Stimulated activated naive CD8-positive, alpha-beta T cell treated with anti-CD3 and anti-CD28 coated beads, Interleukin-15, Interleukin-2, amounts not matched to agents 100 ng/mL and 50 ng/mL, for 24 hours (primary cell): ENCODE measurements around the gene PSG1.
"Not testable (repeated sequence)": the region's sequence is repeated elsewhere in the genome, so short reads cannot be mapped to it uniquely, and the experiment has no call there.

Source experiments
- H3K27ac Mint-ChIP-seq: one replicate; pipeline ENCODE4 v1.8.0; 2021; ENCODE audit warnings: mild to moderate bottlenecking, mixed read lengths
- H3K27me3 Mint-ChIP-seq: one replicate; pipeline ENCODE4 v1.8.0; 2021; ENCODE audit warnings: mixed read lengths
- H3K36me3 Mint-ChIP-seq: one replicate; pipeline ENCODE4 v1.8.0; 2021; ENCODE audit warnings: low read depth, mixed read lengths
- H3K4me1 Mint-ChIP-seq: one replicate; pipeline ENCODE4 v1.8.0; 2021; ENCODE audit warnings: low read depth, mixed read lengths
- H3K4me3 Mint-ChIP-seq: one replicate; pipeline ENCODE4 v1.8.0; 2021; ENCODE audit warnings: mild to moderate bottlenecking, mixed read lengths
- H3K9me3 Mint-ChIP-seq: one replicate; pipeline ENCODE4 v1.8.0; 2021; ENCODE audit warnings: mixed read lengths

PSG1 gene

GRCh38 chr19:42899110-42899509 is 19.6 kb upstream of the PSG1 start:
- H3K27ac Mint-ChIP-seq, H3K4me3 Mint-ChIP-seq, H3K4me1 Mint-ChIP-seq, H3K9me3 Mint-ChIP-seq, H3K36me3 Mint-ChIP-seq: not testable (repeated sequence)
- peaks cover 29% of the 10 kb centered on the region for H3K27me3 Mint-ChIP-seq

- H3K27ac Mint-ChIP-seq, H3K36me3 Mint-ChIP-seq, H3K4me3 Mint-ChIP-seq, H3K4me1 Mint-ChIP-seq, H3K9me3 Mint-ChIP-seq: not testable (repeated sequence)
- peaks cover 29% of the 10 kb centered on the region for H3K27me3 Mint-ChIP-seq
Measured at GRCh38 chr19:42898656-42899055, 19.1 kb upstream of the PSG1 start.

GRCh38 chr19:42897729-42898128 is 18.2 kb upstream of the PSG1 start:
- not testable (repeated sequence) for H3K36me3 Mint-ChIP-seq, H3K4me1 Mint-ChIP-seq, H3K27ac Mint-ChIP-seq, H3K9me3 Mint-ChIP-seq, H3K4me3 Mint-ChIP-seq
- H3K27me3 Mint-ChIP-seq = peaks cover 25% of the 10 kb centered on the region

GRCh38 chr19:42890446-42890845 is 10.9 kb upstream of the PSG1 start:
- H3K4me1 Mint-ChIP-seq, H3K36me3 Mint-ChIP-seq, H3K9me3 Mint-ChIP-seq, H3K4me3 Mint-ChIP-seq, H3K27ac Mint-ChIP-seq: not testable (repeated sequence)
- peaks cover 13% of the 10 kb centered on the region for H3K27me3 Mint-ChIP-seq

GRCh38 chr19:42887876-42888445 is 8.4 kb upstream of the PSG1 start:
- H3K27ac Mint-ChIP-seq, H3K36me3 Mint-ChIP-seq, H3K9me3 Mint-ChIP-seq, H3K4me1 Mint-ChIP-seq, H3K4me3 Mint-ChIP-seq: not testable (repeated sequence)
- peaks cover 29% of the 10 kb centered on the region for H3K27me3 Mint-ChIP-seq

GRCh38 chr19:42882730-42883129 is 3.2 kb upstream of the PSG1 start:
- not testable (repeated sequence) for H3K36me3 Mint-ChIP-seq, H3K4me3 Mint-ChIP-seq
- H3K27me3 Mint-ChIP-seq = peaks cover 41% of the 10 kb centered on the region

GRCh38 chr19:42882010-42882409 is 2.5 kb upstream of the PSG1 start:
- not testable (repeated sequence) for H3K4me3 Mint-ChIP-seq, H3K27ac Mint-ChIP-seq, H3K36me3 Mint-ChIP-seq, H3K4me1 Mint-ChIP-seq, H3K9me3 Mint-ChIP-seq
- peaks cover 40% of the 10 kb centered on the region for H3K27me3 Mint-ChIP-seq

More at GRCh38 chr19:42882730-42883129, 3.2 kb upstream of the PSG1 start:
- not testable (repeated sequence) for H3K9me3 Mint-ChIP-seq, H3K4me1 Mint-ChIP-seq, H3K27ac Mint-ChIP-seq

GRCh38 chr19:42881279-42881678 is 1.8 kb upstream of the PSG1 start:
- not testable (repeated sequence) for H3K4me3 Mint-ChIP-seq, H3K27ac Mint-ChIP-seq, H3K4me1 Mint-ChIP-seq, H3K9me3 Mint-ChIP-seq, H3K36me3 Mint-ChIP-seq
- H3K27me3 Mint-ChIP-seq = peaks cover 36% of the 10 kb centered on the region

- not testable (repeated sequence) for H3K36me3 Mint-ChIP-seq, H3K27ac Mint-ChIP-seq, H3K4me1 Mint-ChIP-seq, H3K9me3 Mint-ChIP-seq, H3K4me3 Mint-ChIP-seq
- H3K27me3 Mint-ChIP-seq = peaks cover 30% of the 10 kb centered on the region
Measured at GRCh38 chr19:42880621-42881020, 1.1 kb upstream of the PSG1 start.

- H3K36me3 Mint-ChIP-seq, H3K4me3 Mint-ChIP-seq, H3K4me1 Mint-ChIP-seq, H3K9me3 Mint-ChIP-seq, H3K27ac Mint-ChIP-seq: not testable (repeated sequence)
- H3K27me3 Mint-ChIP-seq = peaks cover 12% of the 10 kb centered on the region
Measured at GRCh38 chr19:42876596-42876995, 2.9 kb downstream of the PSG1 start.

- not testable (repeated sequence) for H3K27me3 Mint-ChIP-seq, H3K27ac Mint-ChIP-seq, H3K4me1 Mint-ChIP-seq, H3K36me3 Mint-ChIP-seq, H3K4me3 Mint-ChIP-seq, H3K9me3 Mint-ChIP-seq
Measured at GRCh38 chr19:42875881-42876280, 3.6 kb downstream of the PSG1 start.

GRCh38 chr19:42874901-42875813 is 4.4 kb downstream of the PSG1 start:
- H3K27ac Mint-ChIP-seq, H3K4me1 Mint-ChIP-seq, H3K9me3 Mint-ChIP-seq, H3K27me3 Mint-ChIP-seq, H3K36me3 Mint-ChIP-seq, H3K4me3 Mint-ChIP-seq: not testable (repeated sequence)

GRCh38 chr19:42874136-42874535 is 5.4 kb downstream of the PSG1 start:
- H3K27ac Mint-ChIP-seq, H3K4me3 Mint-ChIP-seq, H3K27me3 Mint-ChIP-seq, H3K4me1 Mint-ChIP-seq, H3K36me3 Mint-ChIP-seq, H3K9me3 Mint-ChIP-seq: not testable (repeated sequence)

GRCh38 chr19:42872608-42873007 is 6.9 kb downstream of the PSG1 start:
- Mint-ChIP-seq H3K36me3 (no peaks in the 10 kb centered on the region), H3K27ac (no peak overlapping the region), H3K9me3 (no peaks in the 10 kb centered on the region), H3K4me1 (no peaks in the 10 kb centered on the region), H3K4me3 (no peak overlapping the region), H3K27me3 (no peaks in the 10 kb centered on the region)

GRCh38 chr19:42857544-42857867 is 22.0 kb downstream of the PSG1 start:
- H3K4me3 Mint-ChIP-seq = no peak overlapping the region

GRCh38 chr19:42856866-42857543 is 22.5 kb downstream of the PSG1 start:
- not testable (repeated sequence) for H3K36me3 Mint-ChIP-seq, H3K27ac Mint-ChIP-seq, H3K27me3 Mint-ChIP-seq, H3K9me3 Mint-ChIP-seq, H3K4me3 Mint-ChIP-seq, H3K4me1 Mint-ChIP-seq

More at GRCh38 chr19:42857544-42857867, 22.0 kb downstream of the PSG1 start:
- no peaks in the 10 kb centered on the region for H3K36me3 Mint-ChIP-seq
- H3K27me3 Mint-ChIP-seq = no peaks in the 10 kb centered on the region
- H3K27ac Mint-ChIP-seq = no peak overlapping the region
- no peaks in the 10 kb centered on the region for H3K9me3 Mint-ChIP-seq
- H3K4me1 Mint-ChIP-seq = no peaks in the 10 kb centered on the region
